HG03045 (cell line): ENCODE results near the gene ITIH4.

ENCODE experiments used
- ATAC-seq: cut with Tn5 transposase; IDR thresholded peaks from one replicate; pipeline ENCODE4 v1.9.1; 2021; ENCODE audit warnings: mild to moderate bottlenecking, moderate library complexity; ENCODE audit not compliant: unreplicated experiment

The ITIH4 gene

GRCh38 chr3:52805270-52806039 lies 25.0 kb downstream of the ITIH4 start:
- ATAC-seq: no peak

- ATAC-seq: no peak
These were observed 28.6 kb downstream of the ITIH4 start for GRCh38 chr3:52801839-52802238.

- ATAC-seq: no peak
These were observed 30.4 kb downstream of the ITIH4 start for GRCh38 chr3:52800079-52800478.

- ATAC-seq: no peak
These were observed 31.4 kb downstream of the ITIH4 start for GRCh38 chr3:52798978-52799476.

GRCh38 chr3:52798376-52798977 lies 32.0 kb downstream of the ITIH4 start:
- no peak for ATAC-seq

GRCh38 chr3:52796411-52796810 lies 34.1 kb downstream of the ITIH4 start:
- no peak for ATAC-seq

GRCh38 chr3:52795298-52795900 lies 35.1 kb downstream of the ITIH4 start:
- ATAC-seq: no peak

- ATAC-seq: no peak
These were observed 35.8 kb downstream of the ITIH4 start, which contains the start of gene ITIH3 for GRCh38 chr3:52794612-52795099. Gene ITIH3, plus strand, starts transcription at chr3:52794796. Its CDS starts 8 bp downstream, at chr3:52794804.

GRCh38 chr3:52793702-52794611 lies 36.5 kb downstream of the ITIH4 start:
- no peak for ATAC-seq

- ATAC-seq: no peak
These were observed 37.3 kb downstream of the ITIH4 start for GRCh38 chr3:52792961-52793695.

GRCh38 chr3:52792413-52792812 lies 38.1 kb downstream of the ITIH4 start:
- ATAC-seq: no peak

- no peak for ATAC-seq
These were observed 38.5 kb downstream of the ITIH4 start for GRCh38 chr3:52791928-52792327.

GRCh38 chr3:52791366-52791765 lies 39.1 kb downstream of the ITIH4 start:
- no peak for ATAC-seq

- ATAC-seq: no peak
These were observed 39.7 kb downstream of the ITIH4 start for GRCh38 chr3:52790741-52791140.

GRCh38 chr3:52790337-52790736 lies 40.1 kb downstream of the ITIH4 start:
- ATAC-seq: no peak

GRCh38 chr3:52789746-52790040 lies 40.8 kb downstream of the ITIH4 start:
- ATAC-seq: no peak

GRCh38 chr3:52788890-52789745 lies 41.4 kb downstream of the ITIH4 start:
- ATAC-seq: no peak

GRCh38 chr3:52787672-52788625 lies 42.5 kb downstream of the ITIH4 start:
- ATAC-seq: no peak
